ENCODE data around the gene TSPAN7. TPM values are rescaled to one million over a fixed set of nuclear protein-coding genes. Genes with fewer than 3 reads are reported as not detected.

TSPAN7 gene
- total RNA-seq, 1 donor from 2014 or later = not detected

DNA sequence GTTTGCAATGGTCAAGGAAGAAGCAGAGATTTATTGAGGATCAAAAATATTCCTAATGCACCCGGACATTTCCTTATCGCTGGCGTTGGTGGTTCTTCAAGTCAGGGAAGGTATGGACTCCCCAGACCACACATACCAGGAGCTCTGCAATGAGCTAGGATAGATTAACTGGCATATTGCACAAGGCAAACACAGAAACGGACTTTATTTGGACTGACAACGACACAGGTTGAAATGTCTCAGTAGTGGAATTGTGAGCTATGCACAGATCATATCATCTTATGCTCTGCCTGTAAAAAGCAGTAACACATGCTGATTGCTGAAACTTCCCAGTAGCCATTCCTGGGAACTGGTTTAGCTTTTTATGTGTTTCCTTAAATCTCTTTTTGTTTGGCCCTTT lies 1.7 kb downstream of the TSPAN7 start:
- H3K4me1 Mint-ChIP-seq = peaks cover 2% of the 10 kb centered on the region
- H3K36me3 Mint-ChIP-seq (ENCODE audit: low read depth) = no peaks in the 10 kb centered on the region
- peaks cover 17% of the 10 kb centered on the region for H3K27me3 Mint-ChIP-seq
- H3K27ac Mint-ChIP-seq = no peak overlapping the region
- no peaks in the 10 kb centered on the region for H3K9me3 Mint-ChIP-seq
- no peak overlapping the region for H3K4me3 Mint-ChIP-seq
- DNase-seq = no peak
- intact Hi-C loops (cut with micrococcal nuclease) = no loop called here

DNA sequence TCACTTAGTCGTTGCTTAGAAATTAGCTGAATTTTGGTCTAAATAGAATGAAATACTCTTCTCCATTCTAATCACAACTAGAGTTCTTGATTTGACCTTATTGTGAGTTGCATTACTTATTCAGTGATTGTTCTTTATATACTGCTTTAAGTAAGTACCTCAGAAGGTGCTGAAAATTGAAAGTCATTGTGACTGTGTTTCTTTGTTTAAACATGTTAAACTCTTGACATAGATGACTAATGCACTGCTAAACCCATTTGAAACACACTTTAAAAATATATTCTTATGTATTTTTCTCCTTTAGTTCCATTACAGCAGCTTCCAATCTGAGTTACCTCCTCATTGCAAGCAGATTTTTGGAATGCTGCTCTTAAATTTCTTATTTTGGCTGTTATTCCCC lies 9.1 kb downstream of the TSPAN7 start:
- H3K36me3 Mint-ChIP-seq (ENCODE audit: low read depth) = no peaks in the 10 kb centered on the region
- no peaks in the 10 kb centered on the region for H3K4me1 Mint-ChIP-seq
- peaks cover 9% of the 10 kb centered on the region for H3K27me3 Mint-ChIP-seq
- no peak for DNase-seq
- no peaks in the 10 kb centered on the region for H3K9me3 Mint-ChIP-seq
- no peak overlapping the region for H3K4me3 Mint-ChIP-seq
- intact Hi-C loops (cut with micrococcal nuclease) = no loop called here
- H3K27ac Mint-ChIP-seq = no peak overlapping the region

DNA sequence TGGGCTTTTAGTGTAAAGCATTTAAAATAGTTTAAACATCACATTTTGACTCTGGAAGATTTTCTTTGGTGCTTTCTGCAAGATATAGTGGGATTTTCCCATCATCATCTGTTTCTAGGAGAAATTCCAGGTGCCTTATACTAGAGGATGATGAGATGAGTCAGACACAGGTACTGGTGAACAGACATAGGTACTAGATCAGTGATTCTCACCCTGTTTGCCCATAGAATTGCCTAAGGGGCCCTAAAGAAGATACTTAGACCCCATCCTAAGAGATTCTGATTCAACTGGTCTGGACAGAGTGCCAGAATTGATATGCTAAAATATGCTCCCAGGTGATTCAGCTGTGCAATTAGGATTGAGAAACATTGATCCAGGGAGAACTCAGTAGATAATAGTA lies 9.7 kb downstream of the TSPAN7 start:
- Mint-ChIP-seq H3K4me3 (no peak overlapping the region), H3K27ac (no peak overlapping the region), H3K36me3 (ENCODE audit: low read depth) (no peaks in the 10 kb centered on the region), H3K9me3 (no peaks in the 10 kb centered on the region), H3K4me1 (no peaks in the 10 kb centered on the region), H3K27me3 (peaks cover 9% of the 10 kb centered on the region)
- DNase-seq = no peak
- intact Hi-C loops (cut with micrococcal nuclease) = no loop called here

DNA sequence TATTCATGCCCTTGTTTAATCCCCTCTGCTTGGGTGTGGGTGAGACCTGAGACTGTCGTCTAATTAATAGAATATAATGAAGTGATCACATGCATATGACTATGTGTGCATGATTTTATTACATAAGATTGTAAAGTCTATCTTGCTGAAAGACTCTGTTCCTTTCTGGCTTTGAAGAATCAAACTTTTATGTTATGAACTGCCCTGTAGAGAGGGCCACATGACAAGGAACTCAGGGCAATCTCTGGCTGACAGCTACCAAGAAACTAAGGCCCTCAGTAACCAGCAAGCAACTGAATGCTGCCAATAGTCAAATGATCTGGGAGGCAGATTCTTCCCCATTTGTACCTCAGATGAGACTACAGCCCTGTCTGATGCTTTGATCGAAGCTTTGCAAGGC lies 13.5 kb downstream of the TSPAN7 start:
- intact Hi-C loops (cut with micrococcal nuclease) = no loop called here
- no peak overlapping the region for H3K27ac Mint-ChIP-seq
- no peak overlapping the region for H3K4me3 Mint-ChIP-seq
- H3K4me1 Mint-ChIP-seq = no peaks in the 10 kb centered on the region
- DNase-seq = no peak
- H3K36me3 Mint-ChIP-seq (ENCODE audit: low read depth) = no peaks in the 10 kb centered on the region
- no peaks in the 10 kb centered on the region for H3K9me3 Mint-ChIP-seq
- peaks cover 4% of the 10 kb centered on the region for H3K27me3 Mint-ChIP-seq

DNA sequence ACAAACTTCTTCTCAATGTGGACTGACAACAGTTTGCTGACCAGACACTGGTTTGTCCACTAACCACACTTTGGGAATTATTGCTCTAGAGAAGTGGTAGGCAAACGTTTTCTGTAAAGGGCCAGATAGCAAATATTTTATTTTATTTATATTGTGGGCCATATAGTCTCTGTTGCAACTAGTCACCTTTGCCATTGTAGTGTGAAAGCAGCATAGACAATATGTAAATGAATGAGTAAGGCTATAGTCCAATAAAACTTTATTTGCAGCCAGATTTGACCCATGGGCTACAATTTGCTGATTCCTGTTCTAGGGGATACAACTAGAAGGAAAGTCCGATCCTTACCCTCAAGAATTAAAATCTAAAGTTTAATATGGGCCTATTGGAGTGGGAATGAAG lies 14.5 kb downstream of the TSPAN7 start:
- H3K4me1 Mint-ChIP-seq = no peaks in the 10 kb centered on the region
- no peak for DNase-seq
- no peaks in the 10 kb centered on the region for H3K36me3 Mint-ChIP-seq (ENCODE audit: low read depth)
- H3K27ac Mint-ChIP-seq = no peak overlapping the region
- intact Hi-C loops (cut with micrococcal nuclease) = no loop called here
- no peaks in the 10 kb centered on the region for H3K9me3 Mint-ChIP-seq
- H3K27me3 Mint-ChIP-seq = peaks cover 4% of the 10 kb centered on the region
- H3K4me3 Mint-ChIP-seq = no peak overlapping the region

DNA sequence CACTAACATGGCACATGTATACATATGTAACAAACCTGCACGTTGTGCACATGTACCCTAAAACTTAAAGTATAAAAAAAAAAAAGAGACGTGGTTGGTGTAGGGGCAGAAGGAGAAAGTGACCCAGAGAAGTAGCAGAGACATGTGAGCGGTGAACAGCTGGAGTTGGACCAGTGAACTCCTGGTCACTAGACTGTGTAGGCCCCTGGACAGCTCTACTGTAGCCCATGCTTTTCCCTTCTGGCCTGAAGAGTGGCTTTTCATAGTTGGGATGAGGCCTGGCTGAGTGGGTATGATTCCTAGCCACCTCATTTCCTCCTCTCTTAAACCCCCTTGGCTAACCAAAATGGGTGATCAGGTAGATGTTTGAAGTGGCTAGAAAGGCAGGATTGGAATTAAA lies 16.4 kb downstream of the TSPAN7 start:
- no peaks in the 10 kb centered on the region for H3K9me3 Mint-ChIP-seq
- no peak overlapping the region for H3K4me3 Mint-ChIP-seq
- no peaks in the 10 kb centered on the region for H3K36me3 Mint-ChIP-seq (ENCODE audit: low read depth)
- no peak overlapping the region for H3K27ac Mint-ChIP-seq
- H3K4me1 Mint-ChIP-seq = no peaks in the 10 kb centered on the region
- intact Hi-C loops (cut with micrococcal nuclease) = no loop called here
- no peak for DNase-seq
- peaks cover 3% of the 10 kb centered on the region for H3K27me3 Mint-ChIP-seq

DNA sequence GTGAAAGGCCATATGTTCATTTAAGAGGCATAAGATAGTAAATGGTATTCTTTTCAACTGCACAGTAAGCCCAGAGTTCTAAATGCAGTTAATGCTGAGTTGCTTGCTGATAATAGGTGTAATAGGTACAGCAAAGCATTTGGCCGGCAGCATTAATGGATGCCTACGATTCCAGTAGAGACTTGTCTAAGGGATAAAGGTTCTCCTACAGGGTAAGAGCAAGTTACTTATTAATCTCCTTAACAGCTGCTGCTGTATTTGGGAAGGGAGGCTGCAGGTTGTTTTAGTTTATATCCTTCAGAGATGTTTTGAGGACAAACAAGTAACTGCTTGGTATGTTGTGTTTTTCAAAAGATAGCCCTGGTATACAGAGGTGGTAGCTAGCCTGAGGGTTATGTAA lies 16.8 kb downstream of the TSPAN7 start:
- Mint-ChIP-seq H3K27ac (no peak overlapping the region), H3K36me3 (ENCODE audit: low read depth) (no peaks in the 10 kb centered on the region), H3K4me1 (no peaks in the 10 kb centered on the region), H3K4me3 (no peak overlapping the region), H3K27me3 (peaks cover 3% of the 10 kb centered on the region), H3K9me3 (no peaks in the 10 kb centered on the region)
- intact Hi-C loops (cut with micrococcal nuclease) = no loop called here
- no peak for DNase-seq

DNA sequence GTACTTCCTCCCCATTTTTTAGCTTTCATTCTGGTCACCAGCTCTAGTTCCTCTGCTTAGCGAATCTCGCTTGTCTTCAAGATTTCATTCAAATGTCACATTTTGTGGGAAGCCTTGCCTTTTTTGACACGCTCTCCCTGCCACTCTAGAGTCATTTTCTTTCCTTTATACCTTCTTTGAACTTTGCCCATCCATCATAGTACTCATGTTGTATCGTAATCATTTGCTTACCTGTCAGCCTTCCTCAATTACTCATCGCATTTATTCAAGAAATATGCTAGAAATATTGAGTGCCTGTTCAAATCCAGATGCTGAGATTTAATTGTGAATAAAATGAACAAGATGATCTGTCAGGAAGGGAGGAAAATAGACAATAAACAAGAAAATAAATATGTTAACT lies 21.8 kb downstream of the TSPAN7 start:
- intact Hi-C loops (cut with micrococcal nuclease) = no loop called here
- H3K27me3 Mint-ChIP-seq = peaks cover 2% of the 10 kb centered on the region
- H3K4me1 Mint-ChIP-seq = no peaks in the 10 kb centered on the region
- no peaks in the 10 kb centered on the region for H3K36me3 Mint-ChIP-seq (ENCODE audit: low read depth)
- H3K9me3 Mint-ChIP-seq = no peaks in the 10 kb centered on the region
- no peak for DNase-seq
- H3K4me3 Mint-ChIP-seq = no peak overlapping the region
- no peak overlapping the region for H3K27ac Mint-ChIP-seq

DNA sequence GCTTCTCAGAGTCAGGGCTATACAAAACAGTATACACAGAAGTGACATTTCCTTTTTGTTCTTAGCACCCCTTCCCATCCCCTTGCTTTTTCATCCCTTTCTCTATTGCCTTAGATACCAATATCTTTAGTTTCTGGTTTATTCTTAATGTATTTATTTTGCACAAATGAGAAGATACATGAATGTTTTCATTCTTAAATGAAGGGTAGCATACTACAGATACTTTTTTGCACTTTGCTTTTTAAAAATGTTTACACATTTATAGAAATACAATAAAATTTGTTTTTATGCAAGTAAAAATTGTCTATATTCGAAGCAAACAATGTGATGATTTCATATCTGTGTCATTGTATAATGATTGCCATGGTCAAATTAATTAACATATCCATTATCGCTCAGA lies 33.1 kb downstream of the TSPAN7 start:
- no peak overlapping the region for H3K4me3 Mint-ChIP-seq
- intact Hi-C loops (cut with micrococcal nuclease) = no loop called here
- H3K9me3 Mint-ChIP-seq = no peaks in the 10 kb centered on the region
- no peaks in the 10 kb centered on the region for H3K36me3 Mint-ChIP-seq (ENCODE audit: low read depth)
- no peak for DNase-seq
- H3K27ac Mint-ChIP-seq = no peak overlapping the region
- no peaks in the 10 kb centered on the region for H3K27me3 Mint-ChIP-seq
- no peaks in the 10 kb centered on the region for H3K4me1 Mint-ChIP-seq

DNA sequence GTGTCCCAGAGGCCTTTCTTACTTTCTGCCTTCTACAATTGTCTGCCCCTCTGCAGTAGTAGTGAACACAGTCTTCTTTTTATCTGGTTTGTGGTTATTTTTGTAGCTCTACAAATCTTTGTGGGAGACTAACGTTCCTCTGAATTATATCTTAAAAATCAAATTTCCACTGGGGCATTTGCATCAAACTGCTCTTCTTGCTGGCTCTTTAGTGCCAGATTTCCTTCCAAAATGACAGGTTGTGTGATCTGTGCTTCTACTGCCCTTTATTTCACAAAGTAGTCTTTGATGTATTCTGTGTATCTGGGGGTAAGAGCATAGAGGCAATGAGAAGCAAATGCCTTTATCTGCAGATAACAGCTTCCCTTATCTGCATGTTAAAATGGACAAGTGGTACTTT lies 34.5 kb downstream of the TSPAN7 start:
- H3K27me3 Mint-ChIP-seq = no peaks in the 10 kb centered on the region
- H3K27ac Mint-ChIP-seq = no peak overlapping the region
- intact Hi-C loops (cut with micrococcal nuclease) = no loop called here
- H3K4me1 Mint-ChIP-seq = no peaks in the 10 kb centered on the region
- no peak overlapping the region for H3K4me3 Mint-ChIP-seq
- no peak for DNase-seq
- no peaks in the 10 kb centered on the region for H3K36me3 Mint-ChIP-seq (ENCODE audit: low read depth)
- no peaks in the 10 kb centered on the region for H3K9me3 Mint-ChIP-seq

DNA sequence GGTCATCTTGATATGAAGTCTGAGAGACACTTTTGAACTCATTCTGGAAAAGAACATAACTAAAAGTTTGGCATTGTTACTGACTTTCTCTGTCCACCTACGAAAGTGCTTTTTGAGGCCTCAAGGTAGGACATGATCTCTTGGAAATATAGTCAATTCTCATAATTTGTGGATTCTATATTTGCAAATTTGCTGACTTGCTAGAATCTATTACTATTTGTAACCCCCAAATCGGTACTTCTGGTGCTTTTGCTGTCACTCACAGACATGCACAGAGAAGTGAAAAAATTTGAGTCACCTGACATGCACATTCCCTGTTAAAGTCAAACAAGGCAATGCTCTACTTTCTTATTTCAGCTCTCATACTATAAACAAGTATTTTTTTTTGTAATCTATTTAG lies 35.6 kb downstream of the TSPAN7 start:
- intact Hi-C loops (cut with micrococcal nuclease) = no loop called here

DNA sequence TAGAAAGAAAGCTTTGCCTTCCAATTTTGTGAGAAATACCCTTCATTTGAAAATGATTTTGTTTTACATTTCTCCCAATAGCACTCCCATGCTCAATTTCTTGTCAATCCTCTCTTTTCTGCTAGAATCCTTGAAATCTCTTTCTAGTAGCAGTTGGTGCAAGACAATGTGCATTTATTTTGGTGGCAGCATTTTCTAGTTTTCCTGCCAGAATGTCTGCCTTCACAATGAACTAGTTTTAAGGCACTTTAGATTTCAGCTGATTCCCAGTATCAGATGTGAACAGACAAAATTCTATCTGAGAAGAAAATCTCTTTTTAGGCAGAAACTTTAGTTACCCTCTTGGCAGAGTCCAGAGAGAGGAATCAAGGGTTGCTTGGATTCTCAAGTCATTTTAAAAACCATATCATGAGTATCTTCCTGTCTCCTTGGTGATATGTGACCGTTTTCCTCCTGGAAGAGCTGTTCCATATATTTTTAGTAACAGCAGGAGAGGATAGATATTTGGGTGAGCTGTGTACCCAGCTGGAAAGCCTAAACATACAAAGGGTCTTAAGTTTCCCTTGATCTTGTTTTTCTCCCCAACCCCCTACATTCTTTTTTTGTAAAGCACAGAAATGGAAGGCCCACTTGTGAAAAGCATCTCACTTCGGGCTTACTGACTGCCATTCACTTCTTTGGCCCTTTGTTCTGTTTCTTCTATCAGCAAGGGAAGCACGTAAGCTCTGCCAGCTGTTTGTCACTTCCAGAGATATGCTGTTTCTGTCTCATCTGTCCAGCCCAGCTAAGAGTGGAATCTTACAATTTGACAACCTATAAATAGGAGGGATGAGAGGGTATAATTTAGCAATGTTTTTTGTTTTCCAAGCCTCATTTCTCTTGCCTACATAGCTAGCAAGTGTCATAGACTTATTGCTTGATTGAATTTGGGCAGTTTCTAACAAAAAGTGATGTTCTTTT lies 38.7 kb downstream of the TSPAN7 start:
- intact Hi-C loops (cut with micrococcal nuclease) = no loop called here
- H3K4me3 Mint-ChIP-seq = no peak overlapping the region
- H3K27me3 Mint-ChIP-seq = no peaks in the 10 kb centered on the region
- DNase-seq = no peak
- no peaks in the 10 kb centered on the region for H3K36me3 Mint-ChIP-seq (ENCODE audit: low read depth)
- H3K27ac Mint-ChIP-seq = no peak overlapping the region
- H3K9me3 Mint-ChIP-seq = no peaks in the 10 kb centered on the region
- no peaks in the 10 kb centered on the region for H3K4me1 Mint-ChIP-seq

More for the DNA sequence above, 35.6 kb downstream of the TSPAN7 start:
- Mint-ChIP-seq H3K27me3 (no peaks in the 10 kb centered on the region), H3K9me3 (no peaks in the 10 kb centered on the region), H3K27ac (no peak overlapping the region), H3K36me3 (ENCODE audit: low read depth) (no peaks in the 10 kb centered on the region), H3K4me1 (no peaks in the 10 kb centered on the region), H3K4me3 (no peak overlapping the region)
- DNase-seq = no peak

DNA sequence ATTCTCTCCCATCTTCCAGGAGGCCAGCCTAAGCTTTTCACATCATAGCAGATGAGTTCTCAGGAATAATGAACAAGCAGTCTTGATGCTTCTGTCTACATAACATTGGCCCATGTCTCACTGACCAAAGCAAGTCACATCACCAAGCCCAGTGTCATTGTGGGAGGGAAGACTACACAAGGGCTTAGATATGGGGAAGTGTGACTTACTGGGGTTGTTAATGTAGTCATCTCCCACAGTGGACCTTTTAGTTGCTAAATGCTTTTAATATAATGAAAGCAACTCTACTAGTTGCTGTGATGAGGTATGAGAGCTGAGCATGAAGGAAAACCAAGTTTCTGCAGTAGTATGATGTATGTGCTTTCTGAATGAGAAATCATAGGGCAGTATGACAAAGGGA lies 40.5 kb downstream of the TSPAN7 start:
- Mint-ChIP-seq H3K4me3 (no peak overlapping the region), H3K4me1 (no peaks in the 10 kb centered on the region), H3K27me3 (no peaks in the 10 kb centered on the region), H3K9me3 (no peaks in the 10 kb centered on the region), H3K36me3 (ENCODE audit: low read depth) (no peaks in the 10 kb centered on the region), H3K27ac (no peak overlapping the region)
- no peak for DNase-seq
- intact Hi-C loops (cut with micrococcal nuclease) = no loop called here

DNA sequence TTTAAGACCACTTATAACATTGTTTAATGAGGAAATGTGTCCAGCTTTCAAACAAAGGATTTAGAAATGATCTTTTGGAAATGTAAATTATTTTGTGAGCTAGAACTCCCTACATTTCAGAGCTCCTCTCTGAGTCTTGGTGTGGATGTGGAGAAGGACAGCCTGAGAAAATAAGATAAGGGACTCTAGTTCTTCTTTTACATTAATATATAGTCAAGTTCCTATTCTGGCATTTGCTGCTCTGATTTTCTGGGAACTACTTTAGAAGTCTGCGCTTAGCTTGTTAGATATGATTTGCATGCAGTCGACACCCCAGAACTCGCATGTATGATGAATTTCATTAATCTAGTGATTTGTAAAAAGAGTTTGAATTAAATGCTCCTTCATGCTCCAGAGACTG lies 45.5 kb downstream of the TSPAN7 start:
- H3K36me3 Mint-ChIP-seq (ENCODE audit: low read depth) = no peaks in the 10 kb centered on the region
- DNase-seq = no peak
- no peaks in the 10 kb centered on the region for H3K4me1 Mint-ChIP-seq
- H3K4me3 Mint-ChIP-seq = no peak overlapping the region
- no peak overlapping the region for H3K27ac Mint-ChIP-seq
- intact Hi-C loops (cut with micrococcal nuclease) = no loop called here
- peaks cover 7% of the 10 kb centered on the region for H3K27me3 Mint-ChIP-seq
- H3K9me3 Mint-ChIP-seq = no peaks in the 10 kb centered on the region

DNA sequence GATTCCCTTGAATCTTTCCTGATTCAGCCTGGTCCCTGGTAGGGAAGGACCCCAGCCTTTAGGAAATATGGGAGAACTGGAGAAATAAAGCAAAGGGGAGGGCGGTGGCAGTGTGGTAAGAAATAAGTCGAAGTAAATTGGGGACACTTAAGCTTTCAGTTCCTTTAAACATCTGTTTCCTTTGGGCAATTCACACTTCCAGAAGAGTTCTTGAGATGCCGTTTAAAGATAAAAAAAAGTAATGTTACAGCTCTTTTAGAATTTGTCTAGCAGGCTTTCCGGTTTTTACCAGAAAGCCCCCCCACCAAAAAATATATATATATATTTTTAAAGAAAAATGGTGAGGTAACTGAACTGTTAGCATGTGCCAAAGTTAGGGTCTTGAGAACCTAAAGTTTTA lies 46.6 kb downstream of the TSPAN7 start:
- intact Hi-C loops (cut with micrococcal nuclease) = no loop called here
- H3K27ac Mint-ChIP-seq = no peak overlapping the region
- H3K9me3 Mint-ChIP-seq = no peaks in the 10 kb centered on the region
- no peak overlapping the region for H3K4me3 Mint-ChIP-seq
- H3K36me3 Mint-ChIP-seq (ENCODE audit: low read depth) = no peaks in the 10 kb centered on the region
- H3K27me3 Mint-ChIP-seq = peaks cover 7% of the 10 kb centered on the region
- no peaks in the 10 kb centered on the region for H3K4me1 Mint-ChIP-seq
- no peak for DNase-seq
